Measurements from ENCODE around the gene ABHD5.

The ABHD5 gene

GRCh38 chr3:43687499-43687811 lies 3.3 kb upstream of the ABHD5 start:
- TF ChIP-seq, protein P1, sequence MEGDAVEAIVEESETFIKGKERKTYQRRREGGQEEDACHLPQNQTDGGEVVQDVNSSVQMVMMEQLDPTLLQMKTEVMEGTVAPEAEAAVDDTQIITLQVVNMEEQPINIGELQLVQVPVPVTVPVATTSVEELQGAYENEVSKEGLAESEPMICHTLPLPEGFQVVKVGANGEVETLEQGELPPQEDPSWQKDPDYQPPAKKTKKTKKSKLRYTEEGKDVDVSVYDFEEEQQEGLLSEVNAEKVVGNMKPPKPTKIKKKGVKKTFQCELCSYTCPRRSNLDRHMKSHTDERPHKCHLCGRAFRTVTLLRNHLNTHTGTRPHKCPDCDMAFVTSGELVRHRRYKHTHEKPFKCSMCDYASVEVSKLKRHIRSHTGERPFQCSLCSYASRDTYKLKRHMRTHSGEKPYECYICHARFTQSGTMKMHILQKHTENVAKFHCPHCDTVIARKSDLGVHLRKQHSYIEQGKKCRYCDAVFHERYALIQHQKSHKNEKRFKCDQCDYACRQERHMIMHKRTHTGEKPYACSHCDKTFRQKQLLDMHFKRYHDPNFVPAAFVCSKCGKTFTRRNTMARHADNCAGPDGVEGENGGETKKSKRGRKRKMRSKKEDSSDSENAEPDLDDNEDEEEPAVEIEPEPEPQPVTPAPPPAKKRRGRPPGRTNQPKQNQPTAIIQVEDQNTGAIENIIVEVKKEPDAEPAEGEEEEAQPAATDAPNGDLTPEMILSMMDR (IDR thresholded peaks at IDR 0.05; ENCODE audit: extremely low read depth, insufficient read depth, missing control alignments), result no peak
- in situ Hi-C loops (cut with MboI; ENCODE audit: low pct_unique_long_range_greater_than_20kb, low sequenced_read_pairs, unreplicated experiment), result no loop called here
- no peak for DNase-seq (ENCODE audit: low spot score)

DNA sequence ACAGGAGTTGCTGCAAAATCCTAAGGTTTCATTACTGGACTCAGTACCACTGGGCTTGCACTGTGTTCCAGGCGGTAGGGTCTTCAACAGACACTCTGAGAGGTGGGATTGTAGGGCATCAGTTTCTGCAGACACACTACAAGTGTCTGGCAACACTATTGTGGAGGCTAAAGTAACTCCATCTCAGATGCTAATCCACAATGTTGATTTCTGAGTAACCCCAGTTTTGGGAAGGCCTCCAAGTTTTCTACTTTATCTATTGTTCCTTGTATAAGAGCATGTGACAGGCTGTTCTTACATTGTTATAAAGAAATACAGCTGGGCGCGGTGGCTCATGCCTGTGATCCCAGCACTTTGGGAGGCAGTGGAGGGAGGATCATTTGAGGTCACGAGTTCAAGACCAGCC lies 2.5 kb upstream of the ABHD5 start:
- no peak for DNase-seq (ENCODE audit: low spot score)
- in situ Hi-C loops (cut with MboI; ENCODE audit: low pct_unique_long_range_greater_than_20kb, low sequenced_read_pairs, unreplicated experiment), result no loop called here
- TF ChIP-seq, protein P1 (IDR thresholded peaks at IDR 0.05; ENCODE audit: extremely low read depth, insufficient read depth, missing control alignments), result no peak

- in situ Hi-C loops (cut with MboI; ENCODE audit: low pct_unique_long_range_greater_than_20kb, low sequenced_read_pairs, unreplicated experiment), result no loop called here
- no peak for DNase-seq (ENCODE audit: low spot score)
- TF ChIP-seq, protein P1 (IDR thresholded peaks at IDR 0.05; ENCODE audit: extremely low read depth, insufficient read depth, missing control alignments), result no peak
Observed at GRCh38 chr3:43689166-43689565, 1.6 kb upstream of the ABHD5 start.

- no peak for DNase-seq (ENCODE audit: low spot score)
- TF ChIP-seq, protein P1 (IDR thresholded peaks at IDR 0.05; ENCODE audit: extremely low read depth, insufficient read depth, missing control alignments), result no peak
- in situ Hi-C loops (cut with MboI; ENCODE audit: low pct_unique_long_range_greater_than_20kb, low sequenced_read_pairs, unreplicated experiment), result no loop called here
Observed at GRCh38 chr3:43689766-43690399, 855 bp upstream of the ABHD5 start.

- DNase-seq (ENCODE audit: low spot score), result no peak
- in situ Hi-C loops (cut with MboI; ENCODE audit: low pct_unique_long_range_greater_than_20kb, low sequenced_read_pairs, unreplicated experiment), result no loop called here
- TF ChIP-seq, protein P1 (IDR thresholded peaks at IDR 0.05; ENCODE audit: extremely low read depth, insufficient read depth, missing control alignments), result no peak
Observed at GRCh38 chr3:43691120-43691995, 620 bp downstream of the ABHD5 start.

- no peak for DNase-seq (ENCODE audit: low spot score)
- in situ Hi-C loops (cut with MboI; ENCODE audit: low pct_unique_long_range_greater_than_20kb, low sequenced_read_pairs, unreplicated experiment), result no loop called here
- TF ChIP-seq, protein P1 (IDR thresholded peaks at IDR 0.05; ENCODE audit: extremely low read depth, insufficient read depth, missing control alignments), result no peak
Observed at GRCh38 chr3:43692085-43692855, 1.5 kb downstream of the ABHD5 start.
